ENCODE data around the gene WIF1.

WIF1 gene, protein sequence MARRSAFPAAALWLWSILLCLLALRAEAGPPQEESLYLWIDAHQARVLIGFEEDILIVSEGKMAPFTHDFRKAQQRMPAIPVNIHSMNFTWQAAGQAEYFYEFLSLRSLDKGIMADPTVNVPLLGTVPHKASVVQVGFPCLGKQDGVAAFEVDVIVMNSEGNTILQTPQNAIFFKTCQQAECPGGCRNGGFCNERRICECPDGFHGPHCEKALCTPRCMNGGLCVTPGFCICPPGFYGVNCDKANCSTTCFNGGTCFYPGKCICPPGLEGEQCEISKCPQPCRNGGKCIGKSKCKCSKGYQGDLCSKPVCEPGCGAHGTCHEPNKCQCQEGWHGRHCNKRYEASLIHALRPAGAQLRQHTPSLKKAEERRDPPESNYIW

GRCh38 chr12:65121049-65121955 lies at the start of gene WIF1:
WIF1 (minus strand) TSS chr12:65121305; CDS start chr12:65121191, 114 bp downstream.
- DNase-seq (ENCODE audit: low read depth), result no peak

GRCh38 chr12:65170209-65170881 lies 49.2 kb upstream of the WIF1 start:
- DNase-seq (ENCODE audit: low read depth), result peak; percentile 45

GRCh38 chr12:65169320-65170208 lies 48.5 kb upstream of the WIF1 start, which contains the start of gene LEMD3:
LEMD3 (plus strand) TSS chr12:65169583; CDS start chr12:65169597, 14 bp downstream.
- peak; percentile 91 for DNase-seq (ENCODE audit: low read depth)

DNA sequence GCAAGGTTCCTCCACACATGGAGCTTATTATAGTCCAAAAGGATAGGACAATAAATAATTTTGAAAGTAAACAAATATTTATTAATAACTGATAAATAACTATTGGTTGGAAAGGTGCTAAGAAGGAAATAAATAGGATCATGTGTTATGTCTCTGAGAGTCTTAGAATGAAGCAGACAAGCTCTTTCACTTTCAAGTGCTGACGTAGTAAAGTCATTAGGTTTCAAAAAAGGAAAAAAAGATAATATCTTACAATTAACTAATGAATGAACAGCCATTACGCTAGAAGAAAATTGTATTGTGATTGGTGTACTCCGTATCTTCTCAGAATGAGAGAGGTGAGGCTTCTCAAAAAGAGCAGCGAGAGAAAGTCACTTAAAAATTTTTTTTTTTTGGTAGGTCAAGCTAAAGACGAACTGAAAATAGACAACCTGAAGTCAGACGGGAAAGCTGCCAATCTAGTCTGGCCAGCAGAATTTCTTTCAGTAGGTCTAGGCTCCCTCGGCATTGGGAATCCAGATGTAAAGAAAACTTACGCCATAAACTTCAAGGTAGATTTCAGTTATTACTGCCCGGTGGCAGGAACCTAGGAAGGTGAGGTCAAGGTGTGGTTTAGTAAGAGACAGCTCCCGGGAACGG lies 47.7 kb upstream of the WIF1 start:
- no peak for DNase-seq (ENCODE audit: low read depth)

DNA sequence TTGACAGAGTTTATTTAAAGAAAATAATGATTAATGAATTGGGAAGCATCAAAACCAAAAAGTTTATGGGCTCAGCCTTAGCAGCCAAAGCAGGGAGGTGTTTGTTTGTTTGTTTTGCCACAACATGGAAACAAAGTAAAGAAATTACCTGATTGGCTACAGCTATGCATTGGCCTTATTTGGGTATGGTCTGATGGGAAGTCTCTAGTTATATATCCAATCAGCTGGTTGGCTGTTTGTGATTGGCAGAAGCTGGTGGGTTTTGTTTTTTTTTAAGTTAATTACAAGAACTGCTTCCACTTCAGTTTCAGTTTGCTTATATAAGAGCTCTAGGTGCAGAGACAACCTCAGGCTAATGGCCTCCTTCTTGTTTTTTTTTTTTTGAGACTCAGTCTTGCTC lies 43.7 kb upstream of the WIF1 start:
- DNase-seq (ENCODE audit: low read depth), result no peak

- DNase-seq (ENCODE audit: low read depth), result no peak
Observed at GRCh38 chr12:65164244-65164643, 43.1 kb upstream of the WIF1 start.

DNA sequence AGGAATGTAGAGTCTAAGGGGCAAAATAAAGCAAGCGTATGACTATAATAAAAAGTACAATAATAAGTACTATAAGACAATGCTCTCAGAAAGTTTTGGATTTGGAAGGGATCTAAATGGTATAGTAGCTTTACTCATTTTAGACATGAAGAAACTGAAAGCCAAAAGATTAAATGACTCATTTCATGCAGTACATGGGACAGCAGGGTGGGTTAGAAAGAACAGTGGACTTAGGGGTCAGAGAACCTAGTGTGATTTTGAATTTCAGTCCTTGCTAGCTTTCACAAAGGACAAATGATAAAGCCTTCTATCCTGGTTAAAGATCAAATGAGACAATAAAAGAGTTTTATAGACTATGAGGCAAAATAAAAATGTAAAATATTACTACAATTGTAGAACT lies 41.5 kb upstream of the WIF1 start:
- DNase-seq (ENCODE audit: low read depth), result no peak

- DNase-seq (ENCODE audit: low read depth), result no peak
Observed at GRCh38 chr12:65157091-65157490, 36.0 kb upstream of the WIF1 start.

DNA sequence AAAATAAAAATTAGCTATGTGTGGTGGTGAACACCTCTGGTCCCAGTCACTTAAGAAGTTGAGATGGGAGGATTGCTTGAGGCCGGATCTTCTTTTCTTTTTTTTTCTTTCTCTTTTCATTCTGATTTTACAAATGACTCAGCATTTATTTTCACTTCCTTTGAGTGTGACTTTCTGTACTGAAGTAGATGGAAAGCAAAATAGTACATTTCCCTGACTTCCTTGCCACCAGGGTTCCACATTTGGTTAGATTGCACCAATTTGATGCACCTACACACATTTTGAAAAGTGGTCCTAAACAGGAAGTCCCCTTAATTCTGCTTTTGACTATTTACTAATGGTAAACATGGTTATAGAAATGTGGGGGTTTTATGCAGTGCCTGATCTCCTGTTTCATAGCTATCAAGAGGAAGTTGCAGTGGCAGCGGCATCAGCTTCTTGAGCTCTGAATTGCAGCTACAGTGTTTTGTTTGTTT lies 35.3 kb upstream of the WIF1 start:
- no peak for DNase-seq (ENCODE audit: low read depth)

- DNase-seq (ENCODE audit: low read depth), result no peak
Observed at GRCh38 chr12:65155784-65156183, 34.7 kb upstream of the WIF1 start.

DNA sequence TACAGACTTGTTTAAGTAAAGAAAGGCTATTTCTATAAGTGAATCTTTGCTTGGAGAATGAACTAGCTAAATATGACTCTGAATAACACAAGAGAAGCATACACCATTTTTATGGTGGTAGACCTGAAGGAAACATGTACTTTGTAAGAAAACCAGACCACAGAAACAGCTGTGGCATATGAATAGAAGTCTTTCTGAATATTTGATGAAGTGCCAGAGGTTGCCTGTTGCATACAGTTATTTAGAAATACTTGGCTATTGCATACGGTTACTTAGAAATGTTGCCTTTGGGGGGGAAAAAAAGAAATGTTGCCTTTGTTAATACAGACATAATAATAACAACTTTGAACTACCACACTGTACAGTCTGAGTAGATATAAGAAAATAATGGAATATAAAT lies 31.5 kb upstream of the WIF1 start:
- DNase-seq (ENCODE audit: low read depth), result no peak

DNA sequence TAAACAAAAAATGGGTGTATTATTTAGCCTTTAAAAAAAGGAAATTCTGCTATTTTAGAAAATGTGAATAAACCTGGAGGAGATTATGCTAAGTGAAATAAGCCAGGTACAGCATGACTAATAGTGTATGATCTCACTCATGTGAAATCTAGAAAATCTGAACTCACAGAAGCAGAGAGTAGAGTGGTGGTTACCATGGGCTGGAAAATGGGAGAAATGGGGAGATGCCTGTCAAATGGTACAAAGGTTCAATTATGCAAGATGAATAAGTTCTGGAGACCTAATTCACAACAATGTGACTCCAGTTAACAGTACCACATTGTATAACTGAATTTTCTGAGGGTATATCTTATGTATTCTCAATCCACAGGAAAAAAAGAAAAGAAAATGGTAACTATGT lies 30.9 kb upstream of the WIF1 start:
- DNase-seq (ENCODE audit: low read depth), result no peak

DNA sequence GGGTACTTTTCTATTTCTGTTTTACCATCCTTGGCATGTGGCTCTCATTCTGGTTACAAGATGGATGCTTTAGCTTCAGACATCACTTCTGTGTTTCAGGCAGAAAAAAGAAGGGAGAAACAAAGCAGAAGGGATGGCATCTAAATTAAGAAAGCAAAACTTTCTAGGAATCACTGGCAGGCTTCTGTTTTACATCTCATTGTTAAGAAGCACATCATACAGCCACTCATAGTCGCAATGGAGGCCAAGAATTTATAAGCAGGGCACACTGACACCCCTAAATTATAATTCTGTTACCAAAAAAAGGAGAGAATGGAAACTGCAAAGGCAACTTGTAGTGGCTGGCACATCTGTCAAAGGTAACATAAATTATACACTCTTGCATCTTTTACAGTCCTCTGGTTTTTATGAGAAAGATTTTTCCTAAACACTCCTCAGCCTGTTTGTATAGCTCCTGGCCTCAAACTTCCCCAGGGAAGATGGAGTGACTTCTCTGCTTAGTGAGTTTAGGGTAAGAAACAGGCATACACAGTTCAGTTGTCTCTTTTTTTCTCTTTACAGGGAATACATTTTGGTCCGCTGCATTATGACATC lies 26.3 kb upstream of the WIF1 start:
- DNase-seq (ENCODE audit: low read depth), result no peak

- DNase-seq (ENCODE audit: low read depth), result no peak
Observed at GRCh38 chr12:65140738-65141137, 19.6 kb upstream of the WIF1 start.

- DNase-seq (ENCODE audit: low read depth), result no peak
Observed at GRCh38 chr12:65139389-65139788, 18.3 kb upstream of the WIF1 start.

GRCh38 chr12:65133879-65134278 lies 12.8 kb upstream of the WIF1 start:
- DNase-seq (ENCODE audit: low read depth), result no peak

DNA sequence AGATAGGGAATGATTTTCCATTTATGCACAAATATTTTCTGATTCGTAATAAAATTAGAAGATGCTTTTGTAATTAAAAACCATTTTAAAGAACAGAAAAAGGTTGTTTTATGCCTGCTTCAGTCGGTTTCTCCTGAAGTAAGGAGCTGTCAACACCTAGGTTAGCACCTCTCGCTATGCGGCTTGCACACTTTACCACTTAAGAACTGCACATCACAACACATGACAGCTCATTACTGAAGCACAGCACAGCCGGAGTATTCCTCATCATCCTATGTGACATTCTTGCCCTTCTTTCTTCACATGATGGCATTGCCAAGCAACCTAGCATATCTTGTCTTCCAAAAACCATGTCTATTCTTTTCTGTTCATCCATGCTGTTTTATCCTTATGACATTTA lies 5.4 kb upstream of the WIF1 start:
- no peak for DNase-seq (ENCODE audit: low read depth)

GRCh38 chr12:65125975-65126374 lies 4.9 kb upstream of the WIF1 start:
- no peak for DNase-seq (ENCODE audit: low read depth)

GRCh38 chr12:65125247-65125646 lies 4.1 kb upstream of the WIF1 start:
- DNase-seq (ENCODE audit: low read depth), result no peak

DNA sequence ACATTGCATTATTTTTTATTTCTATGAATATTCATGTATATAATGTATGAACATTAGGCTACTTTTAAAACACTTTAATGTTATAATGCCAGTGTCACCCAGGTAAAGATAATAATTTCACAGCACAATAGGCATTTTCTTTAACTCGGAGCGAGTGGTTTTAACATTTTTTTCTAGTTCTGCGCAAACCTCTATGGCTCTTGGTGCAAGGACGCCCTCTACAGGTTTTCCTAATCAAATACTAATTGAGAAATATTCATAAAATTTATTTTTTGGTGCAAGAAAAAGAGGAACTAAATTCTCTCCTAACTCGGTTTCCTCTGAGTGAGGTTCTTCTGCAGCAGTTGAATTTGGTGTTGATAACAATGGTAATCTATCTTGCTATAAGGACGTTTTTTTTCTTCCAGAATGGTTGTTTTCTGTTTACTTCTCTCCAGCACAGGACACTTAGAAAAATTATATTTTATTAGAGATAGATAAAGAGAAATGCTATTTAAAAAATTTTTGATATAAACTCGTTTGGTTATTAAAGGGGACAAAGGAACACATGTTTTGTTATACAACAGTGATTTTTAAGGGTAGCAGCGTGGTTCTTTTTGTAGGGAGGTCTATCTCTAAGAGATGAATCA lies 2.4 kb upstream of the WIF1 start:
- no peak for DNase-seq (ENCODE audit: low read depth)

Measured in activated T-helper 9 cell treated with anti-CD3 and anti-CD28 coated beads, Interleukin-2, amount 50 U/mL, for 16 hours (primary cell).